GM19372 (cell line): ENCODE data around the gene SNX19.
"Not testable (repeated sequence)": the region's sequence is repeated elsewhere in the genome, so short reads cannot be mapped to it uniquely, and the experiment has no call there.

Experiments used
- ATAC-seq: cut with Tn5 transposase; IDR thresholded peaks from one replicate; pipeline ENCODE4 v1.9.1; 2021; ENCODE audit warnings: mild to moderate bottlenecking, low read depth, moderate library complexity; ENCODE audit not compliant: unreplicated experiment

The SNX19 gene, protein sequence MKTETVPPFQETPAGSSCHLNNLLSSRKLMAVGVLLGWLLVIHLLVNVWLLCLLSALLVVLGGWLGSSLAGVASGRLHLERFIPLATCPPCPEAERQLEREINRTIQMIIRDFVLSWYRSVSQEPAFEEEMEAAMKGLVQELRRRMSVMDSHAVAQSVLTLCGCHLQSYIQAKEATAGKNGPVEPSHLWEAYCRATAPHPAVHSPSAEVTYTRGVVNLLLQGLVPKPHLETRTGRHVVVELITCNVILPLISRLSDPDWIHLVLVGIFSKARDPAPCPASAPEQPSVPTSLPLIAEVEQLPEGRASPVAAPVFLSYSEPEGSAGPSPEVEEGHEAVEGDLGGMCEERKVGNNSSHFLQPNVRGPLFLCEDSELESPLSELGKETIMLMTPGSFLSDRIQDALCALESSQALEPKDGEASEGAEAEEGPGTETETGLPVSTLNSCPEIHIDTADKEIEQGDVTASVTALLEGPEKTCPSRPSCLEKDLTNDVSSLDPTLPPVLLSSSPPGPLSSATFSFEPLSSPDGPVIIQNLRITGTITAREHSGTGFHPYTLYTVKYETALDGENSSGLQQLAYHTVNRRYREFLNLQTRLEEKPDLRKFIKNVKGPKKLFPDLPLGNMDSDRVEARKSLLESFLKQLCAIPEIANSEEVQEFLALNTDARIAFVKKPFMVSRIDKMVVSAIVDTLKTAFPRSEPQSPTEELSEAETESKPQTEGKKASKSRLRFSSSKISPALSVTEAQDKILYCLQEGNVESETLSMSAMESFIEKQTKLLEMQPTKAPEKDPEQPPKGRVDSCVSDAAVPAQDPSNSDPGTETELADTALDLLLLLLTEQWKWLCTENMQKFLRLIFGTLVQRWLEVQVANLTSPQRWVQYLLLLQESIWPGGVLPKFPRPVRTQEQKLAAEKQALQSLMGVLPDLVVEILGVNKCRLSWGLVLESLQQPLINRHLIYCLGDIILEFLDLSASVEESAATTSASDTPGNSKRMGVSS

DNA sequence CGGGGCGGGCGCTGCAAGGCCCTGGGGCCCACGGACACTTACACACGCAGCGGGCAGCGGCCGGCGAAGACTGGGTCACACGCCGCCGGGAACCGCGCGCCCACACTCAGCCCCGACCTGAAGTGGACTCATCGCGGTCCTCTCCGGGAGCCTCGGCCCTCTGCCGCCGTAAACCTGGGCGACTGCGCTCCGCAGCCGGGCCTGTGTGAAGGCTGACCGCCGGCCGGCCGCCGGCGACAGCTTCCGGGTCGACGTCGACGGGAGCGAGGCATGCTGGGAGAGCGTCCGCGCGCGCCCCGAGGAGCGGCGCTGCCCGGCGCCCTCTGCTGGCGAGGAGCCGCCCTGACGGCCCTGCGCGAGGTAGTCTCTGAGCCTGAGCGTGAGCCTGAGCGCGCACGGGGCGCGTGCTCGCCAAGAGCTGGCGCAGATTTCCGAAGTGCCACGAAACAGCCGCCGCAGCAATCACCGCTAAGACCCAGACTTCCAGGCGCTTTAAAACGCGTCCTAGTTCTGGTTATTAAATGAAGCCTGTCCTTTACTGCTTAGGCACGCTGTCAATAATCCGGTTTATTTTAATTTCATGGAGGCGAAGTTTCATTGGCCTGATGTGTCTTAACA, at the start of gene SNX19:
Gene SNX19, minus strand, starts transcription at position 242 of the 618 bp plus-strand sequence. CDS start 540 bp downstream, outside the sequence.
- ATAC-seq: peak; percentile 99

DNA sequence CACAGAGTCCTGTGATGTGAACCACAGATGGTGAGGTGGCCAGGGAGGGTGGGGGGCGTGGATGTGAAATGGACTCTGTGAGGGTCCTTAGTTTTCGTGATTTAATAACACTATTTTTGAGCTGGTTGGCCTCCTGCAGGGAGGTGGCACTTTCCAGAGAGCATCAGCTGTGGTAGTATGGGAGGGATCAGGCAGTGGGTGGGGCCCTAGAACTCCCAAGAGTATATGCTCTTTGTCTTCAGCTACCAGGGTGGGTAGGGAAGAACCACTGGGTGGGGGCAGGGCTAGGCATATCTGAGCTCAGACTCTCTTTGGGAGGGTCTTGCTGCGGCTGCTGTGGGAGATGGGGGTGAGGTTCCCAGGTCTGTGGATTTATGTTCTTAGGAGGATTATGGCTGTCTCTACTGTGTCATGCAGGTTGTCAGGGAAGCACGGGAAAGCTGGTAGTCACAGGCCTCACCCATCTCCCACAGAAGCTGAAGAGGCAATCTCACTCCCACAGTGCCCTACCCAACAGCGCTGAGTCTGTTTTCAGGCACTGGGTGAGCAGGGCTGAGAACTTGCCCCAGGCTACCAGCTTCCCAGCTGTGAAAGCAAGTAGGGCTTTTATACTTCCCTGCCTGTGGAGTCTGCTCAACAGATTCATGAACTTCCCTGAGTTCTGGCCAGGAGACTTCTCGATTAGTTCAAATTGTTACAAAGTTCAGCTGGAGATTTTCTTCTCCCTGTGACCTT, 47.9 kb upstream of the SNX19 start:
- no peak for ATAC-seq

DNA sequence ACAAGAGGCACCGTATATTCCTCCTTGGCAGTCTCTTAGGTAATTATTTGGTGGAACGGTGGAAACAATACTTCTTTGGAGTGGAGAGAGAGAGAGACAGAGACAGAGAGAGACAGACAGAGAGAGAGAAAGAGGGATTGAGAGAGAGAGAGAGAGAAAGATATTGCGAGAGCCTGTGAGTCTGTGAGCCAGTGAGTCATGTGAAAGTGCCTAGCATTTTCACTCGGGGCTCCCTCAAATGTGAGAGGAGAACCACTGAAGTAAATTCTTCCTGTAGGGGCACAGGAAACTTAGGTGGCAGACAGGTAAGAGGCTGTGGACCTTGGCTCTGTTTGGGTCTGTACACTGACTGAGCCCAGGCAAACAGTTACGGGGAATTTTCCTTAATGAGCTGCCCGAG, 31.6 kb upstream of the SNX19 start:
- ATAC-seq: no peak

DNA sequence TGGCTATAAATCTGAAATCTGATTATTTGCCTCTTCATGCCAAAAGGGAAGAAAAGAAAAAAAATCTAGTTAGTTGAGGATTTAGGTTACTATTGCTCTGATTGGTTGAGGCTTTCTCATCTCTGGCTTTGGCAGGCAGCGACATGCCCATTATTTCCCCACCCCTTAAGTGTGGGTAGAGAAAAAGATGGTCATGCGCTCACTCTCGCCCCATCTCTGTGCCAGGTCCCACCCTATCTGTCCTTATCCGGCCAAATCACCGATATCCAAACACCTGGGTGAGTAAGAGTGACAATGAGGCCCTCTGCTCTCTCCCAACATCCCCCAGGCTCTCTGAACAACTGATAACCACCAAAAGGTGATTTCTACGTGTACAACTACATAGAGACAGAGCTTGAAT, 31.2 kb upstream of the SNX19 start:
- no peak for ATAC-seq

DNA sequence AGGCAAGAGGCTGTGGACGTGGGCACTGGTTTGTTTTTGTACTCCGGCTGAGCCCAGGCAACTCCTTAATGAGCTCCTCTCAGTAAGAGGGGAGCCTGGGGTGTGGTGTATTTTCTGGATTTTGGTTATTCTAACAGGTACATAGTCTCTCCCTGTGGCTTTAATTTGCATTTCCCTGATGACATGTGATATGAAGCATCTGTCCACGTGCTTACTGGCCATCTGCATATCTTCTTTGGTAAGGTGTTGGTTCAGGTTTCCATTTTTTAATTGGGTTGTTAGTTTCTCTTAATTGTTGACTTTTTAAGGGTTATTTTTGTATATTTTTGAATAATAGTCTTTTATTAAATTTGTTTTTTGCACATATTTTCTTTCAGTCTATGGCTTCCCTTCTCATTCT, 30.8 kb upstream of the SNX19 start:
- no peak for ATAC-seq

DNA sequence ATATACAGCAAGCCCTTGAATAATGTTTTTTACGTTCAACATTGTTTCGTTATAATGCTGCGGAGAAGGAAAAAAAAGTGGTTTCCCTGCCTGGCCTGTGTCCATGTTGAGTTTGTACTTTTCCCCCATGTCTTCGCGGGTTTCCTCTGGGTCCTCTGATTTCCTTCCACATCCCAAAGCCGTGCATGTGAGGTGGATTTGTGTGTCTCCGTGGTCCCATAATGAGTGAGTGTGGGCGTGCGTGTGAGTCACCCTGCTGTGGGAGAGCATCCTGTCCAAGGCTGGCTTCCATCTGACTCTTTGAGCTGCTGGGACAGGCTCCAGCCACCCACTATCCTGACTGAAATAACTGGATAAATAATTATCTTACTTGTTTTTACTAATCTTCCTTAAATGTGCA, 29.6 kb upstream of the SNX19 start:
- ATAC-seq: no peak

DNA sequence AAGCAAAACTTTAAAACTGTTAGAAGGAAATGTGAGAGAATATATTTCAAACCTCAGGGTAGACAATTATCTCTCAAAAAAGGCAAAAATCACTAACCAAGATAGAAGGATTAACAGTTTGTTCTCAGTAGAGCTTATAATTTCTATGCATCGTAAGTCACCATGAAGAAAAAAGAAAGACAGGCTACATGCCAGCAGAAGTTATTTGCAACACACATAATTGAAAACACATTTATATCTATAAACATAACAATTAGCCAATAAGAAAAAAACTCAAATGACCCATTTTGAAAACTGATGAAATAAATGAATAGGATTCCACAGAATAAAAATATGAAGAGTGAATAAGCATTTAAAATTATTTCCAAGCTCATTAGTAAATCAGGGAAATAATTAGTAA, 24.4 kb upstream of the SNX19 start:
- ATAC-seq: no peak

DNA sequence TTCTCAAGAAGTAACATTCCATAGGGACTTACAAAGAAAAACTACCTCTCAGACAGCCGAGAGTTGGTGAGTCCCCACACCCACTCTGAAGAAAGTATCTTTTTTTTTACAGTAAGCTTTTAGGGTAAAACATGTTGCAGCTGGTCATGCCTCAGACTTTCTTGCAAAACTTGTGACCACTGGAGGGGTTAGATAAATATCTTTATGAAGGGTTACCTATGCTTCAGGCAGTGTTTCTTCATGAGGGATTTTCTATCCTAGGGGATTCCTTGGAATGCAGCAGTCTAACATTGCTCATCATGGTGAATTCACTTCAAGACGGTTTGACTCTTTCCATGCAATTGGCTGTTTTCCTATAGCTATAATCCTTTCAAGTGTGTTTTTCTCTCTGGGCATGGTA, 20.8 kb upstream of the SNX19 start:
- no peak for ATAC-seq

DNA sequence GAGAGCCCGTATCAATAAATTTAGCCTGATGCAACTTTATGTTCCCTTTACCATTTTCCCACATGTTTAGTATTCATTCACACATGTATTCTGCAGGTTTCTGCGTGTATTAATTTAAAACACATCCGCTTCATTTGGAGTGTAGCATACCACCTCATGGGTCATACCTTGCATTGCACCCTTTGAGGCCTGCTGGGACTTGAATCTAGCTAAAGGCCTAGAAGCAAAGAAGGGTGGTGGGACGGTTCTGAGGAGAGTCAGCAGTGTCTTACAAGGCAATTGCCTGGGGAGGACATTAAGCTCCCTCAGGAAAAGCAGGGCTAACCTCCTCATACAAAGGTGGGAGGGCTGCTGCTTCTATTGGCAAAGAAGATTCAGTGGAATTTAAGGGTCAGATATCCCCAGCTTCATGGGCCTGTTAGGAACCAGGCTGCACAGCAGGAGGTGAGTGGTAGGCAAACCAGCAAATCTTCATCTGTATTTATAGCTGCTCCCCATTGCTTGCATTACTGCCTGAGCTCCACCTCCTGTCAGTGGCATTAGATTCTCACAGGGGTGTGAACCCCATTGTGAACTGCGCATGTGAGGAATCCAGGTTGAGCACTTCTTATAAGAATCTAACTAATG, 15.9 kb upstream of the SNX19 start:
- ATAC-seq: no peak

DNA sequence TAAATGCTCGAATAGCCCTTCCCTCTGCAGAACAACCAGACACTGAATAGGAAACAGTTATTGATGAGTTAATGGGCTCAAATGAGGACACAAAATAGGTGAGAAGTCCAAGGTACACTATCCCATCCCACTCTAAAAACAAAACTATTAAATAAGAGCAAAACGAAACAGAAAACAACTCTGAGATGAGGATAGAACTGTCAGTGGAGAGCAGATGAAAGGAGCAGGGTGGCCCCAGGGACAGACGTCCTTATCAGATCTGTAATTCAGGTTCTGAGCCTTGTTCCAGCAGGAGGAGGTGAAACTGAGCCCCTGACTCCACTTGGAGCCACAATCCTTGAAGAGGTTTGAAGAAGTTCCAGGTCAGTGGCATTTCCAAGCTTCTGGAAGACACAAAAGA, 8.5 kb upstream of the SNX19 start:
- no peak for ATAC-seq

DNA sequence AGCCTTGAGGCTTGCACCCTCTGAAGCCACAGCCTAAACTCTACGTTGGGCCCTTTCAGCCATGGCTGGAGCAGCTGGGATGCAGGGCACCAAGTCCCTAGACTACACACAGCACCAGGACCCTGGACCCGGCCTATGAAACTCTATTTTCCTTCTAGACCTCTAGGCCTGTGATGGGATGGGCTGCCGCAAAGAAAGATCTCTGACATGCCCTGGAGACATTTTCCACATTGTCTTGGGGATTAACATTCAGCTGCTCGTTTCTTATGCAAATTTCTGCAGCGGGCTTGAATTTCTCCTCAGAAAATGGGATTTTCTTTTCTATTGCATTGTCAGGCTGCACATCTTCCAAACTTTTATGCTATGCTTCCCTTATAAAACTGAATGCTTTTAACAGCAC, 4.3 kb upstream of the SNX19 start:
- ATAC-seq: not testable (repeated sequence)

DNA sequence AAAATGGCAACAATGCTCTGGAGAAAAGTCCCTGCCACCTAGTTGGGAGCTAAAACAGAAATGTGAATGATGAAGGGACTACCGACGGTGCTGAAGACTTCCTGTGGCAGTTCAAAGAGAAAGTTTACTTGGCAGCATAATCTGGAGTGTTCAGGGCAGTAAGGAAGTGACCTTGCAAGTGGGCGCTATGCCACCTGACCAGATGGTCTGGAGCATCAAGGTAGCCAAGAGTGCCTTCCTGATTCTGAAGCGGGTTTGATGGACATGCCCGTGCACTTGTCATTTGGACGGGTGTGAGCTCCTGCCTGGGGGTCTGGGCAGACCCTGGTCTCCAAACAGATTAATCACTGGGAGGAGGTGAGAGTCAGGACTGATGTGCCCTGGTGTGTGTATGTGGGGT, 1.8 kb upstream of the SNX19 start:
- no peak for ATAC-seq

DNA sequence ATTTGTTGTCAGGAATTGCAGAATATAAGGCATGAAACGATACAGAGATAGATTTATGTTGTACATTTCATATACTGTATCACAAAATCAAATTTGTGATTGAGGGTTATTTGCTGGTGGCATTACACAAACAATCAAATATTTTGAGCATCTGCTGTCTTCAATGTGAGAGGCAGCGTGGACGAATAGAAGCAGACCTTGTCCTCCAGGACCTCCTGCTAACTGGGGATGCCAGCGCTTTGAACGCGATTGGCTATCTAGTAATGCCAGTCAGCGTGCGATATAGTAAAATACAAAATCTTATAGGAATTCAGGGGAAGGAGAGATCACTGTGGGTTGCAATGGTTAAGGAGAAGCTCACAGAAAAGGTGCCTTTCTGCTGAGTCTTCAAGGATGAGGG, 631 bp upstream of the SNX19 start:
- ATAC-seq: no peak

DNA sequence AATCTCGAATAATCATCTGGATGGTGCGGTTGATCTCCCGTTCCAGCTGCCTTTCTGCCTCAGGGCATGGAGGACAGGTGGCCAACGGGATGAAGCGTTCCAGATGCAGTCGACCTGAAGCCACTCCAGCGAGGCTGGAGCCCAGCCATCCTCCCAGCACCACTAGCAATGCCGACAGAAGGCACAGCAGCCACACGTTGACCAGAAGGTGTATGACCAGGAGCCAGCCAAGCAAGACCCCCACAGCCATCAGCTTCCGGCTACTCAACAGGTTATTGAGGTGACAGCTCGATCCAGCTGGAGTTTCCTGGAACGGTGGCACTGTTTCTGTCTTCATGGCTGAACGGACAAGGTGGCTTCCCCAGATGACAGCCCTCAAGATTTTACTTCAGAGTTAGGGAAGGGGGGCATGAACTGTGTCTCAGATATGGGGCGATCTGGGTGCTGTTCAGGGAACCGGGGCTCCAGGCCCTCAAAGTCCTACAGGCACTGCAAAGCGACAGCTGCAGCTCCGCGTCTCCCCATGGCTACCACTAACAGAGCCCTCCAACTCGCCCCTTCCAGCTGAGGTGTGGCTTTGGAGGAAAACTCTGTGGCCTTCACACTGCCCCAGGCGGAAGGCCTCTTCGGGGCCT, 559 bp downstream of the SNX19 start:
- no peak for ATAC-seq

DNA sequence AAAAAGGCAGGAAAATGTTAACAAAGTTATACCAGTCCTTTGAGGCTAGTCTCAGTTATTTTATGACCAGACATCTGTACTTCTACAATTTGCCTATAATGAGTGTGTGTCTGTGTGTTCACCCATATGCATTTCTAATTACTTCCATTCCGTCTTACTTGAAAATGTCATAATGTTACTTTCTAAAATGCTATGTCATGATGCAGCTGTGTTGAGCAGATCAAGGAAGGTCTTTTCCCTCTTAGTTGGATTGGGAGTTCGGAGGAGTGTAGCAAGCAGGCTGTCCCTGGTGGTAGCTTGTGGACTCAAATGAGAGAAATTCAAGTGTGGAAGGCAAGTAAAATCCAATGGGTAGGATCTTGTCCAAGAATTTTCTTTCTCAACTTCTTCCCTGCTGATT, 3.0 kb downstream of the SNX19 start:
- ATAC-seq: no peak

DNA sequence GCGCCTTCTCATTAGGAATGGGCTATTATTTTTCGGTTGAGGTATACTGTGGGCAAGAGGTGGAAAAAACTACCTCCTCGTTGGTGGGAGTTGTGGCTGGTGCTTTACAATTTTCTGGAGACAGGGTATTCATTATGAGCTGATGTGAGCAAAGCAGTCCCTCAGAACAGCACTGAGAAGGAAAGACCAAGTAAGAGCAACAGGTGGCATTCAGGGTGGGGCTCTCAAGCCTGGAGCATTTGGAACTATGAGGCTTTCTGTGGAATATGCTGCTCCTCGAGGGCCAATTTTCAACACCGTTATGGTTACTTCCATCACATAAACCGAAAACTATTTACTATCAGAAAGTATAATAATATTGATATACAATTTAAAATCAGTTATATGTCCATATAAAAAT, 3.7 kb downstream of the SNX19 start:
- no peak for ATAC-seq

DNA sequence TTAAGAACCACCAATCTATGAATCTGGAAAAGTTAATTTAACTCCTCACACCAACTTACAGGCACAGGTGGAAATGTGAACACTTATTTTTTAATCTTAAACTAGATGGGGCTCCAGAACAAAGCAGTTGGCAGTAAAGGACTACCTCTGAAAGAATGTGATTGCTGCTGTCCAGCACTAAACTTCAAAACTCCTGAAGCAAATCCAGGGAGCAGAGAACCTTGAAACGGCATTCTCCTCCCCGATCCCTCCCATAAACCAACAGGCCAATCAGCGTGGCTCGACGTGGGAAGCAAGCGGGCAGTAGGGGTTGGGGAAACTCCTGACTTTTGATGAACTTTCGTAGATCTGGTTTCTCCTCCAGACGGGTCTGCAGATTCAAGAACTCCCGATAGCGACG, 5.0 kb downstream of the SNX19 start:
- ATAC-seq: no peak

DNA sequence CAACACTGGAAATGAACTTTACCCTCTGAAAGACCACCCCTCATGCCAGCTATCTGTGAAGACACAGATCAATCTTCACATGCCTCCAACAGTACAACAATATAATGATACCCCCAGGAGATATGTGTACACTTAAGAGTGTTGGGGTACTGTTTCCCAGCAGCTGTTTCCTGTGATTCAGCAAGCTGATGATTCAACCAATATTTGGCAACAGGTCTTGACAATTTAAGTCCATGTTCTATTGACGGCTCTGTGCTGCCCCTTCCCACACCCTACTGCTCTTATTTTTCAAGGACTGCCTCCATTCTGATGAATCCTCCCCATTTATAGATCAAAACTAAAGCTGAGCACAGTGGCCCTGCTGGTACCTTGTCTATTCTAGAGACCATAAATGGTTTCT, 6.6 kb downstream of the SNX19 start:
- no peak for ATAC-seq

DNA sequence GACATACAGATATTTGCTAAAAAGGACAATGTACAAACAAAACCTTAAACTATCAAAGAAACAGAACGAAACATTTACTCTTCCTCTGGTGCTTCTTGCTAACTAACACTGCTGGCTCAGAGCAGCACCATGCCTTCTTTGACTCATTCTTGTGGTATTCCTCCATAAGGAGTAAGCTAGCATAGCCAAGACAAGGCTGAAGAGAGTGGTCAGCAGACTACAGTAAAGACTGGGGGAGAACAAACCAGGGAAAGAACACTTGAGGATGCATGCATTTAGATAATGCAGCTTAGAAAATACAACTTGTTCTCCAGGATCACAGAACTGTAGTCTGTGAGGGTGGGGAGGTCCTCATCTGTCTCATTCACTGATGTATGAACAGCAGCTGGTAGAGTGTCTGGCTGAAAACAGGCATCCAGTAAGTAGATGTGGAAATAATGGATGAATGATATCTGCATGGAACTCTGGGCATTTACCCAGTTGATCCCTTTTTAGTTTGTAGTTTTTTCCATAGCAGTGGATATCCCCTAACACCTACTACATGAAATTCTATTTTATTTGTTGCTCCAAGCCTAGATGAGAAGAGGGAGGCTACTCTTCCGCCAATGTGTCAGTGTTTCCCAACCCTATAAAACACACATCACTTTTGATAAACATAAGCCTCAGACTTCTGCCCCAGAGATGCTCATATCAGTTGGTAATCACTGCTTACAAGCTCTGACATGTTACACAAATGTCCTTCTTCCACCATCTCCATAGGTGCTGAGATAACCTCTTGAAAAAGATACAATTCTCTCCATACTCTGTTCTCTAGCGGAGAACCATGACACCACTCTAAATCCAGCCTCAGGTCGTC, 7.3 kb downstream of the SNX19 start:
- no peak for ATAC-seq
